Measurements from ENCODE around the gene NRL. TPM values are rescaled to one million over a fixed set of nuclear protein-coding genes. Genes with fewer than 3 reads are reported as not detected.

Gene NRL
- 1 to 10 TPM; 1.2 to 2.3 (median 1.4) TPM for total RNA-seq

GRCh38 chr14:24114532-24115421, at the start of gene NRL, which contains the start of gene DCAF11:
TSS of gene NRL (minus strand) at chr14:24114949. CDS start at chr14:24082848, 32,101 bp downstream.
TSS of gene DCAF11 (plus strand) at chr14:24114777. CDS start at chr14:24115595, 818 bp downstream.
- Mint-ChIP-seq H3K27me3 (ENCODE audit: low read depth) (no peaks in the 10 kb centered on the region), H3K4me3 (peak within 1 kb of the TSS; percentile 93), H3K36me3 (ENCODE audit: insufficient read depth) (peaks cover 22% of the 10 kb centered on the region), H3K9me3 (no peaks in the 10 kb centered on the region), H3K4me1 (ENCODE audit: low read depth) (peaks cover 27% of the 10 kb centered on the region)
- peak; percentile 99 for DNase-seq
- ATAC-seq: peak; percentile 90 to 92

GRCh38 chr14:24162093-24162492, 47.3 kb upstream of the NRL start:
- Mint-ChIP-seq H3K9me3 (no peaks in the 10 kb centered on the region), H3K36me3 (ENCODE audit: insufficient read depth) (peaks cover 46% of the 10 kb centered on the region), H3K4me1 (ENCODE audit: low read depth) (peaks cover 49% of the 10 kb centered on the region), H3K27me3 (ENCODE audit: low read depth) (no peaks in the 10 kb centered on the region), H3K4me3 (peak overlapping the region; percentile 98)
- ATAC-seq: peak in 1 of 2 donors; percentile 22
- DNase-seq: no peak

GRCh38 chr14:24160850-24161804, 46.4 kb upstream of the NRL start, which contains the start of gene IRF9:
TSS of gene IRF9 (plus strand) at chr14:24161265. CDS start at chr14:24162145, 880 bp downstream.
- H3K27me3 Mint-ChIP-seq (ENCODE audit: low read depth): no peaks in the 10 kb centered on the region
- DNase-seq: peak; percentile 99
- H3K4me1 Mint-ChIP-seq (ENCODE audit: low read depth): peaks cover 47% of the 10 kb centered on the region
- peaks cover 43% of the 10 kb centered on the region for H3K36me3 Mint-ChIP-seq (ENCODE audit: insufficient read depth)
- H3K4me3 Mint-ChIP-seq: peak within 1 kb of the TSS; percentile 98
- H3K9me3 Mint-ChIP-seq: no peaks in the 10 kb centered on the region
- ATAC-seq: peak; percentile 90

GRCh38 chr14:24160499-24160849, 45.7 kb upstream of the NRL start:
- no peak overlapping the region for H3K4me3 Mint-ChIP-seq
- peaks cover 46% of the 10 kb centered on the region for H3K4me1 Mint-ChIP-seq (ENCODE audit: low read depth)

DNA sequence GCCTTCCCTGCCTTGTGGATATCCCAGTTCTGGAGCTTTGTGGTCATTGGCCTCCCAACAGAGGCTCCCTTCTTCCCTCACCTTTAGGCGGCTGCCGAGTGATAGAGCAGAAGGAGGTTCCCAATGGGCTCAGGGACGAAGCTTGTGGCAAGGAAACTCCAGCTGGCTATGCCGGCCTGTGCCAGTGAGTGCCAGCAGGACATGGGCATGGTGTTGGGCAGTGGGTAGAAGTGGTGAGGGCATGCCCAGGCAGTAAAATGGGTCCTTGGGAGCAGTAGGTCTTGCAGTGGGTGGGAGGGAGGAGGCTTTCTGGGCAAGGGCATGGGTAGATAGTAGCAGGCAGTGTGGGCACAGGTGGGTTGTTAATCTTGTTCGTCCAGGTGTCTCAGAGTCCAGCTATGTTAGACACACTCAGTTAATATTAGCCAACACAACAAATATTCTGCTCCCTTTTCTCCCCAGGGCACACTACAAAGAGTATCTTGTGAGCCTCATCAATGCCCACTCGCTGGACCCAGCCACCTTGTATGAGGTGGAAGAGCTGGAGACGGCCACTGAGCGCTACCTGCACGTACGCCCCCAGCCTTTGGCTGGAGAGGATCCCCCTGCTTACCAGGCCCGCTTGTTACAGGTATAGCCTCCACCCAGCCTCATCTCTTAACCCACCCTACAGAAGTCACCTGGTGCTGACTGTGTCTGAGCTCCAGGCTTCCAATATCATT, 45.2 kb upstream of the NRL start:
- no peak overlapping the region for H3K4me3 Mint-ChIP-seq
- no peaks in the 10 kb centered on the region for H3K9me3 Mint-ChIP-seq

More at GRCh38 chr14:24160499-24160849, 45.7 kb upstream of the NRL start:
- Mint-ChIP-seq H3K27me3 (ENCODE audit: low read depth) (no peaks in the 10 kb centered on the region), H3K9me3 (no peaks in the 10 kb centered on the region), H3K36me3 (ENCODE audit: insufficient read depth) (peaks cover 46% of the 10 kb centered on the region)
- DNase-seq: no peak
- no peak for ATAC-seq

DNA sequence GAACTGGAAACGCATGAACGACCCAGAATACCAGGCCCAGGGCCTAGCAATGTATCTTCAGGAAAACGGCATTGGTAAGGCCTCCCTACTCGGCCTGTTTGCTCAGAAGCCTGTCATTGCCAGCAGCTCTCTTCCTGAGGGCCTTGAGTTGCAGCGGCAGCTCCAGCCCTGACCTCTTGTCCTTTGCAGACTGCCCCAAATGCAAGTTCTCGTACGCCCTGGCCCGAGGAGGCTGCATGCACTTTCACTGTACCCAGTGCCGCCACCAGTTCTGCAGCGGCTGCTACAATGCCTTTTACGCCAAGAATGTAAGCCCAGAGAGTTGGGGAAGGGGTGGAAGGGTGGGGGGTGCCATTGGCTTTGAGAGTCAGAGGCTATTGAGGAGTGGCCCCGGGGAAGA, 42.6 kb upstream of the NRL start:
- no peak for ATAC-seq
- H3K4me3 Mint-ChIP-seq: no peak overlapping the region
- DNase-seq: no peak
- peaks cover 31% of the 10 kb centered on the region for H3K36me3 Mint-ChIP-seq (ENCODE audit: insufficient read depth)
- H3K4me1 Mint-ChIP-seq (ENCODE audit: low read depth): peaks cover 15% of the 10 kb centered on the region
- no peaks in the 10 kb centered on the region for H3K9me3 Mint-ChIP-seq
- no peaks in the 10 kb centered on the region for H3K27me3 Mint-ChIP-seq (ENCODE audit: low read depth)

More for the DNA sequence above, 45.2 kb upstream of the NRL start:
- Mint-ChIP-seq H3K36me3 (ENCODE audit: insufficient read depth) (peaks cover 42% of the 10 kb centered on the region), H3K4me1 (ENCODE audit: low read depth) (peaks cover 40% of the 10 kb centered on the region), H3K27me3 (ENCODE audit: low read depth) (no peaks in the 10 kb centered on the region)
- ATAC-seq: no peak
- DNase-seq: no peak

DNA sequence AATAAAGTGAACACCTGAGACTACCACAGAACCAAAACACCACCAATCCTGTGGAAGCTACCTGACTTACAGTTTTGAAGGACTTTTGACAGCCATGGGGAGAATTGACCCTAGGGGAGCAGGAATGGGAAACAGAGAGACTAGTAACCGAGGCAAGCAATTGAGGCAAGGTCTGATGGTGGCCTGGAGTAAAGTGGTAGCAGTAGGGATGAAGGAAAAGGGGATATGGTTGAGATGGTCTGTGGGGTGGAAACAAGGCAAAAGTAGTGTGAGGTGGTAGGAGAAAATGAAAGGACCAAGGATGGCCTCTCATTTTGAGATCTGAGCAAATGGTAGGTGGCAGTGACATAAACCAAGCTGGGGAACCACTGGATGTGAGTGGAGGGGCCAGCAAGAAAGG, 42.1 kb upstream of the NRL start:
- Mint-ChIP-seq H3K36me3 (ENCODE audit: insufficient read depth) (peaks cover 30% of the 10 kb centered on the region), H3K9me3 (no peaks in the 10 kb centered on the region), H3K4me3 (no peak overlapping the region), H3K27me3 (ENCODE audit: low read depth) (no peaks in the 10 kb centered on the region), H3K4me1 (ENCODE audit: low read depth) (peaks cover 11% of the 10 kb centered on the region)
- DNase-seq: no peak
- ATAC-seq: no peak

DNA sequence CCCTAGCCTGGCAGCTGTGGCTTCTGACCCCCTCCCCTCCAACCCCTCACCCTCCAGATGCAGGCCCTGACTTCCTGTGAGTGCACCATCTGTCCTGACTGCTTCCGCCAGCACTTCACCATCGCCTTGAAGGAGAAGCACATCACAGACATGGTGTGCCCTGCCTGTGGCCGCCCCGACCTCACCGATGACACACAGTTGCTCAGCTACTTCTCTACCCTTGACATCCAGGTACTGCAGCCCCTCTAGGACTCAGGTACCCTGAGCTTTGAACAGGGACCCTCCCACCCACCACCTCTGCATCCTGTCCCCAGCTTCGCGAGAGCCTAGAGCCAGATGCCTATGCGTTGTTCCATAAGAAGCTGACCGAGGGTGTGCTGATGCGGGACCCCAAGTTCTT, 40.4 kb upstream of the NRL start:
- no peak overlapping the region for H3K4me3 Mint-ChIP-seq
- peaks cover 34% of the 10 kb centered on the region for H3K36me3 Mint-ChIP-seq (ENCODE audit: insufficient read depth)
- H3K27me3 Mint-ChIP-seq (ENCODE audit: low read depth): no peaks in the 10 kb centered on the region
- no peaks in the 10 kb centered on the region for H3K9me3 Mint-ChIP-seq
- DNase-seq (no peak), ATAC-seq (no peak)
- H3K4me1 Mint-ChIP-seq (ENCODE audit: low read depth): peaks cover 4% of the 10 kb centered on the region

GRCh38 chr14:24151404-24152080, 36.8 kb upstream of the NRL start:
- no peaks in the 10 kb centered on the region for H3K9me3 Mint-ChIP-seq
- H3K4me3 Mint-ChIP-seq: no peak overlapping the region
- H3K4me1 Mint-ChIP-seq (ENCODE audit: low read depth): peaks cover 22% of the 10 kb centered on the region
- H3K36me3 Mint-ChIP-seq (ENCODE audit: insufficient read depth): peaks cover 34% of the 10 kb centered on the region
- no peaks in the 10 kb centered on the region for H3K27me3 Mint-ChIP-seq (ENCODE audit: low read depth)
- ATAC-seq (no peak), DNase-seq (no peak)

DNA sequence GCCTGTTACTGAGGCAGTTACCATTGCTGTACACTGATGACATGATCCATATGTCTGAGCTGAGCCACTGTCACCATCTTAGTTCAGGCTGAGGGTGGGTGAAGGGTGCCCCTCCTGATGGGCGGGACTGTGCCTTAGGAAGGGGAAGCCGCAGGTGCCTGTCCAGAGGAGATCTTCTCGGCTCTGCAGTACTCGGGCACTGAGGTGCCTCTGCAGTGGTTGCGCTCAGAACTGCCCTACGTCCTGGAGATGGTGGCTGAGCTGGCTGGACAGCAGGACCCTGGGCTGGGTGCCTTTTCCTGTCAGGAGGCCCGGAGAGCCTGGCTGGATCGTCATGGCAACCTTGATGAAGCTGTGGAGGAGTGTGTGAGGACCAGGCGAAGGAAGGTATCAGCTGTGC, 36.2 kb upstream of the NRL start:
- no peak overlapping the region for H3K4me3 Mint-ChIP-seq
- ATAC-seq (no peak), DNase-seq (no peak)
- H3K36me3 Mint-ChIP-seq (ENCODE audit: insufficient read depth): peaks cover 33% of the 10 kb centered on the region
- no peaks in the 10 kb centered on the region for H3K9me3 Mint-ChIP-seq
- H3K4me1 Mint-ChIP-seq (ENCODE audit: low read depth): peaks cover 26% of the 10 kb centered on the region
- no peaks in the 10 kb centered on the region for H3K27me3 Mint-ChIP-seq (ENCODE audit: low read depth)

DNA sequence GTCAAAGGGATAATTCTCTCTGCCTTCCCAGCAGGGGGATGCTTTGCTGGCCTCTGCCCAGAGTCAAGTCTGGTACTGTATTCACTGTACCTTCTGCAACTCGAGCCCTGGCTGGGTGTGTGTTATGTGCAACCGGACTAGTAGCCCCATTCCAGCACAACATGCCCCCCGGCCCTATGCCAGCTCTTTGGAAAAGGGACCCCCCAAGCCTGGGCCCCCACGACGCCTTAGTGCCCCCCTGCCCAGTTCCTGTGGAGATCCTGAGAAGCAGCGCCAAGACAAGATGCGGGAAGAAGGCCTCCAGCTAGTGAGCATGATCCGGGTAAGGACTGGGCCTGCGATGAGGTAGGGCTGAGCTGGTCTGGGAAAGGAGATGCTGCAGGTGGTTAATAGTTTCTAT, 35.8 kb upstream of the NRL start:
- H3K4me1 Mint-ChIP-seq (ENCODE audit: low read depth): peaks cover 29% of the 10 kb centered on the region
- H3K4me3 Mint-ChIP-seq: no peak overlapping the region
- H3K36me3 Mint-ChIP-seq (ENCODE audit: insufficient read depth): peaks cover 29% of the 10 kb centered on the region
- ATAC-seq: no peak
- no peaks in the 10 kb centered on the region for H3K9me3 Mint-ChIP-seq
- no peaks in the 10 kb centered on the region for H3K27me3 Mint-ChIP-seq (ENCODE audit: low read depth)
- no peak for DNase-seq

DNA sequence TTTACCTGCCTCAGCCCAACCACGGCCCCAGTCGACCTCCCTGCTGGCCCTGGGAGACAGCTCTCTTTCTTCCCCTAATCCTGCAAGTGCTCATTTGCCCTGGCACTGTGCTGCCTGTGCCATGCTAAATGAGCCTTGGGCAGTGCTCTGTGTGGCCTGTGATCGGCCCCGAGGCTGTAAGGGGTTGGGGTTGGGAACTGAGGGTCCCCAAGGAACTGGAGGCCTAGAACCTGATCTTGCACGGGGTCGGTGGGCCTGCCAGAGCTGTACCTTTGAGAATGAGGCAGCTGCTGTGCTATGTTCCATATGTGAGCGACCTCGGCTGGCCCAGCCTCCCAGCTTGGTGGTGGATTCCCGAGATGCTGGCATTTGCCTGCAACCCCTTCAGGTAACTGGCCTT, 35.3 kb upstream of the NRL start:
- no peak overlapping the region for H3K4me3 Mint-ChIP-seq
- H3K27me3 Mint-ChIP-seq (ENCODE audit: low read depth): no peaks in the 10 kb centered on the region
- H3K36me3 Mint-ChIP-seq (ENCODE audit: insufficient read depth): peaks cover 32% of the 10 kb centered on the region
- peaks cover 34% of the 10 kb centered on the region for H3K4me1 Mint-ChIP-seq (ENCODE audit: low read depth)
- no peaks in the 10 kb centered on the region for H3K9me3 Mint-ChIP-seq
- no peak for ATAC-seq
- DNase-seq: no peak

- Mint-ChIP-seq H3K36me3 (ENCODE audit: insufficient read depth) (peaks cover 33% of the 10 kb centered on the region), H3K27me3 (ENCODE audit: low read depth) (no peaks in the 10 kb centered on the region), H3K4me3 (peak overlapping the region; percentile 98), H3K9me3 (no peaks in the 10 kb centered on the region), H3K4me1 (ENCODE audit: low read depth) (peaks cover 39% of the 10 kb centered on the region)
- no peak for DNase-seq
- no peak for ATAC-seq
These were observed 34.7 kb upstream of the NRL start for GRCh38 chr14:24149302-24149969.
